Upper lobe of left lung (tissue), 6 donors: ENCODE data around the gene SLC25A46. TPM values are rescaled to one million over a fixed set of nuclear protein-coding genes. Genes with fewer than 3 reads are reported as not detected.
"Not testable (repeated sequence)": the region's sequence is repeated elsewhere in the genome, so short reads cannot be mapped to it uniquely, and the experiment has no call there.

Experiments
- ATAC-seq, 2 donors: fragments of 200-7000 bp; cut with Tn5 transposase; one replicate each; pipeline ENCODE4 v1.9.1; 2022; ENCODE audit warnings: mild to moderate bottlenecking in 2 of 2, moderate library complexity in 2 of 2; ENCODE audit not compliant: low FRiP score in 2 of 2
- DNase-seq, 2 donors: peaks; one replicate each; pipeline ENCODE4 v3.0.0-alpha.2; 2019 to 2020
- H3K27ac ChIP-seq, 4 donors: fragments of 200-600 bp; sonication (generic); one replicate each; pipeline ENCODE4 v1.5.1; 2016 to 2019
- H3K27me3 ChIP-seq, 4 donors: fragments of 200-600 bp; sonication (generic); one replicate each; pipeline ENCODE4 v1.5.1; 2017 to 2019
- H3K36me3 ChIP-seq, 4 donors: fragments of 200-600 bp; sonication (generic); one replicate each; pipeline ENCODE4 v1.5.1; 2016 to 2019
- H3K4me1 ChIP-seq, 4 donors: fragments of 200-600 bp; sonication (generic); one replicate each; pipeline ENCODE4 v1.5.1; 2018 to 2019
- H3K4me3 ChIP-seq, 4 donors: fragments of 200-600 bp; sonication (generic); one replicate each; pipeline ENCODE4 v1.5.1; 2017 to 2019; ENCODE audit warnings: mild to moderate bottlenecking in 2 of 4, moderate library complexity in 1 of 4
- H3K9me3 ChIP-seq, 4 donors: fragments of 200-600 bp; sonication (generic); one replicate each; pipeline ENCODE4 v1.5.1; 2018 to 2019
- EP300 ChIP-seq, 4 donors: sonication (generic); formaldehyde crosslinking; IDR thresholded peaks; one replicate each; pipeline ENCODE4 v1.5.1; 2017; ENCODE audit warnings: antibody characterized with exemption in 4 of 4, control low read depth in 2 of 4
- POLR2A ChIP-seq, 4 donors: fragments of 450-650 bp; IDR thresholded peaks; one replicate each; pipeline ENCODE4 v1.5.1; 2016 to 2017; ENCODE audit warnings: antibody characterized with exemption in 4 of 4, mild to moderate bottlenecking in 2 of 4
- POLR2AphosphoS5 ChIP-seq, 2 donors: sonication (generic); formaldehyde crosslinking; IDR thresholded peaks; one replicate each; pipeline ENCODE4 v1.5.1; 2017; ENCODE audit warnings: antibody characterized with exemption in 2 of 2
- WGBS, 2 donors: methylation state at CpG; one replicate each; pipeline ENCODE4 v1.1.5; 2017 to 2018; 5-methylcytosine and 5-hydroxymethylcytosine counted together
- total RNA-seq, 6 donors: library from RNA; depleted of rRNA in 4 of 6; stranded (reverse); fragments of >200 nt in 4 of 6; gene quantifications; one replicate each; pipeline versions ENCODE4 v1.1.0 to v1.2.1, GENCODE V29; 2016 to 2021
- TF ChIP-seq, protein P1 (sequence below), 6 experiments: fragments of 450-650 bp in 4 of 6; fragments of 200-600 bp in 2 of 6; sonication (generic) in 2 of 6; IDR thresholded peaks; one replicate each; pipeline ENCODE4 v1.5.1; 2016 to 2019; ENCODE audit warnings: antibody characterized with exemption in 6 of 6
- donor health status: DM: no; HTN: no; CAD: no; lungs with moderate emphysema.
- donor health status: DM: no; HTN: yes; CAD: no; lungs with severe emphysema.

The SLC25A46 gene
- total RNA-seq, 6 donors from 2014 or later, result 18.0 to 51.8 (median 43.4) TPM

DNA sequence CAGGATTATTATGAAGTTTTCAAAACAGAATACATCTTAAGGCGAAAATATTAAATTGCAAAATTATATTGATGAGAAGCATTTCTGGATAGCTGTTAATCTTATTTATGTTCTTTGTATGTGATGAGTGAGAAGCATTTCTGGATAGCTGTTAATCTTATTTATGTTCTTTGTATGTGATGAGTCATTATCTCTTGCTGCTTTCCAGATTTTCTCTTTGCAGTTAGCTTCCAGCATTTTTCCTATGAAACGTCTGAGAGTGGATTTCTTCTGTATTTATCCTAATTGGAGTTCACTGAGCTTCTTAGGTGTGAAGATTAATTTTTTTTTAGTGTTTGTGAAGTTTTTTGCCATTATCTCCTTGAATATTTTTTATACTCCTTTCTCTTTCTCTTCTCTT is 20.5 kb upstream of the SLC25A46 start:
- H3K36me3 ChIP-seq, result no peaks in the 10 kb centered on the region
- no peaks in the 10 kb centered on the region for H3K4me1 ChIP-seq
- no peak for ATAC-seq
- DNase-seq, result no peak
- WGBS, 2 donors, result 66 to 69% methylated on average over 2 of the region's 2 CpGs
- TF ChIP-seq EP300 (IDR thresholded peaks at IDR 0.05) (no peak), POLR2AphosphoS5 (IDR thresholded peaks at IDR 0.05) (no peak), POLR2A (IDR thresholded peaks at IDR 0.05) (no peak)
- TF ChIP-seq, protein P1, sequence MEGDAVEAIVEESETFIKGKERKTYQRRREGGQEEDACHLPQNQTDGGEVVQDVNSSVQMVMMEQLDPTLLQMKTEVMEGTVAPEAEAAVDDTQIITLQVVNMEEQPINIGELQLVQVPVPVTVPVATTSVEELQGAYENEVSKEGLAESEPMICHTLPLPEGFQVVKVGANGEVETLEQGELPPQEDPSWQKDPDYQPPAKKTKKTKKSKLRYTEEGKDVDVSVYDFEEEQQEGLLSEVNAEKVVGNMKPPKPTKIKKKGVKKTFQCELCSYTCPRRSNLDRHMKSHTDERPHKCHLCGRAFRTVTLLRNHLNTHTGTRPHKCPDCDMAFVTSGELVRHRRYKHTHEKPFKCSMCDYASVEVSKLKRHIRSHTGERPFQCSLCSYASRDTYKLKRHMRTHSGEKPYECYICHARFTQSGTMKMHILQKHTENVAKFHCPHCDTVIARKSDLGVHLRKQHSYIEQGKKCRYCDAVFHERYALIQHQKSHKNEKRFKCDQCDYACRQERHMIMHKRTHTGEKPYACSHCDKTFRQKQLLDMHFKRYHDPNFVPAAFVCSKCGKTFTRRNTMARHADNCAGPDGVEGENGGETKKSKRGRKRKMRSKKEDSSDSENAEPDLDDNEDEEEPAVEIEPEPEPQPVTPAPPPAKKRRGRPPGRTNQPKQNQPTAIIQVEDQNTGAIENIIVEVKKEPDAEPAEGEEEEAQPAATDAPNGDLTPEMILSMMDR (IDR thresholded peaks at IDR 0.05), result no peak
- H3K9me3 ChIP-seq, result no peaks in the 10 kb centered on the region
- no peaks in the 10 kb centered on the region for H3K27me3 ChIP-seq
- H3K27ac ChIP-seq, result no peak overlapping the region
- H3K4me3 ChIP-seq, result no peak overlapping the region

DNA sequence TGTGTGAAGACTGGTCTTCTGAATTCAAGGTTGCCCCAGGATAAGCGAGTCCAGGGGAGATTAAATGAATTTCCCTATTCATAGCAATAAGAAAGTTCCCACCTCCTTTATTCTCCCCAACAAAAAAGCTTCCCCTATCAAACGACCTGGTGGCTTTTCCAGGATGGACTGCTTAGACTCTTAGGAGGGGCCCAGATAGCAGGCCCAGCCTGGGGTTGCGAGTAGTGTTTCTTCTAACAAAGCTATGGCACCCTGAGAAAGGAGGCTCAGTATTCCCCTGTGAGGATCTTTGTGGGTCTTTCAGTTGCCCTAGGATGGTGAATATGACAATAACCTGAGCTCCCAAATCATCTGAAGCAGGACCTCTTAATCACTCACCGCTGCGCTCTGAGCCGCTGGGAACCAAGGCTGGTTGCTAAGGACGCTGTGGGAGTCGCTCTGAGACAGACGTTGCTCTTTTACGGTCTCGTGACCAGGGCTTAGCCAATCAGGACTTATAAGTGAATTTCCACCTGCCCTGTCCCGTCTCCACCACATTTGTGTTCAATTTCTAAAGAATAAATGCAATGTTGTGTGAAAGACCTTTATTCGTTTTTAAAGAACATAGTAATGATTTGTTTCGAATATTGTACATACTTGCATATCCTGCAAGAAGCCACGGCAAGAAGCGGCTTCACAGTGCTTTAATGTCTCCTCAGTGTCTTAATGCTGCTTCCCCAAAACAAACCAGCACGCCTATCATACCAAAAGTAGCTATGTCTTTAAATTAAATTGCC is 12.4 kb upstream of the SLC25A46 start, which contains the start of gene TMEM232:
Gene TMEM232, minus strand, starts transcription at position 423 of the 776 bp plus-strand sequence. CDS start 59,319 bp downstream, outside the sequence.
- no peak for TF ChIP-seq POLR2A (IDR thresholded peaks at IDR 0.05)
- TF ChIP-seq, protein P1 (IDR thresholded peaks at IDR 0.05), result no peak
- DNase-seq, result peak in 1 of 2 donors; percentile 88
- H3K4me3 ChIP-seq, result peak within 1 kb of the TSS; percentile 22 to 47 (median 44)
- H3K27me3 ChIP-seq, result no peaks in the 10 kb centered on the region
- H3K36me3 ChIP-seq, result no peaks in the 10 kb centered on the region
- ATAC-seq, result peak; percentile 89 to 98
- no peaks in the 10 kb centered on the region for H3K4me1 ChIP-seq
- no peaks in the 10 kb centered on the region for H3K9me3 ChIP-seq
- H3K27ac ChIP-seq, result no peak within 1 kb of the TSS
- WGBS, 2 donors, result 40 to 49% methylated on average over 17 of the region's 17 CpGs

DNA sequence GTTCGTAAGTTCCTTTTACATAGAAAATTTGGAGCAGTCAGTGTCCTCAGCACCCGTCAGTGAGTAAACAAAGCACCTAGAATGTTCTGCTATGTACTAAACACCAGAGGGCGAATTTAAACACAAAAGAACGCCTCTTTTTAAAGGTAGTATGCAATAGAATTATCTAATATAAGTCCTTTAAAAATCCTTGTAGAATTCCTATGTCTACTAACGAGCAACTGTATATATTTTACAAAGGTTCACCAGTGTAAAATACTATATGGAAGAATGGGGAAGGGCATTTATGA is 11.8 kb upstream of the SLC25A46 start:
- WGBS, 2 donors, result 45 to 72% methylated on average over 5 of the region's 5 CpGs
- Histone ChIP-seq H3K27me3 (no peaks in the 10 kb centered on the region), H3K27ac (no peak overlapping the region), H3K36me3 (no peaks in the 10 kb centered on the region), H3K4me1 (no peaks in the 10 kb centered on the region), H3K9me3 (no peaks in the 10 kb centered on the region), H3K4me3 (peak overlapping the region in 3 of 4 donors; percentile 42 to 47 (median 46))
- DNase-seq, result no peak
- TF ChIP-seq, protein P1 (IDR thresholded peaks at IDR 0.05), result peak in 1 of 6 experiments; percentile 18
- no peak for TF ChIP-seq EP300 (IDR thresholded peaks at IDR 0.05)
- peak in 1 of 2 donors; percentile 45 for ATAC-seq

DNA sequence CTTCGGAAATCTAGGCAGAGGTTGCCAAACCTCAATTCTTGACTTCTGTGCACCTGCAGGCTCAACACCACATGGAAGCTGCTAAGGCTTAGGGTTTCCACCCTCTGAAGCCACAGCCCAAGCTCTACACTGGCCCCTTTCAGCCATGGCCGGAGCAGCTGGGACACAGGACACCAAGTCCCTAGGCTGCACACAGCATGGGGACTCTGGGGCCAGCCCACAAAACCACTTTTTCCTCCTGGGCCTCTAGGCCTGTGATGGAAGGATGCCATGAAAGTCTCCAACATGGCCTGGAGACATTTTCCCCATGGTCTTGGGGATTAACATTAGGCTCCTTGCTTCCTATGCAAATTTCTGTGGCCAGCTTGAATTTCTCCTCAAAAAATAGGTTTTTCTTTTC is 7.3 kb upstream of the SLC25A46 start:
- H3K4me3 ChIP-seq, H3K4me1 ChIP-seq, ATAC-seq, DNase-seq, H3K36me3 ChIP-seq, H3K9me3 ChIP-seq, H3K27me3 ChIP-seq, H3K27ac ChIP-seq: not testable (repeated sequence)
- WGBS, 2 donors, result 83 to 90% methylated on average over 1 to 2 of the region's 2 CpGs

DNA sequence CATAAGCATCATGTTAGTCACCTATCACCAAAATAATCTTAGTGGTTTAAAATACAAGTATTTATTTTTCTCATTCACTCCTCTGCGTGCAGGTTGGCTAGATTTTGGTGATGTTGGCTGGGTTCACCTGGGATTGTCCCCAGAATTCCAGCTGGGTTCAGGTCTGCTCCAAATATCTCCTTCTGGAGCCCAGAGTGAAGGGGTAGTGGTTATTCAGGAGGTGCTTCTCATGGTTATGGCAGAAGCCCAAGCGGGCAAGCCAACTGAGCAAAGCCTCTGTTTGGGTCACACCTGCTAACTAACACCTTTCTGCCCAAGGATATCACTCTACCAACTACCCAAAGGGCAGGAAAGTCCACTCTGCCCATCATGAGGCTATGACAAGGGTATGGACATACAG is 4.7 kb upstream of the SLC25A46 start:
- Histone ChIP-seq H3K27ac (no peak overlapping the region), H3K4me1 (peaks cover 0 to 4% (median 2%) of the 10 kb centered on the region in 4 donors), H3K9me3 (no peaks in the 10 kb centered on the region), H3K36me3 (no peaks in the 10 kb centered on the region), H3K27me3 (no peaks in the 10 kb centered on the region), H3K4me3 (no peak overlapping the region)
- TF ChIP-seq EP300 (IDR thresholded peaks at IDR 0.05) (no peak), POLR2A (IDR thresholded peaks at IDR 0.05) (no peak), POLR2AphosphoS5 (IDR thresholded peaks at IDR 0.05) (no peak)
- TF ChIP-seq, protein P1 (IDR thresholded peaks at IDR 0.05), result no peak
- DNase-seq (no peak), ATAC-seq (no peak)
- WGBS, 2 donors, result 83 to 94% methylated on average over 2 of the region's 2 CpGs
